Glutamatergic neuron (in vitro differentiated cells): ENCODE measurements around the gene PIK3R6. TPM values are rescaled to one million over a fixed set of nuclear protein-coding genes. Genes with fewer than 3 reads are reported as not detected.

Experiments used
- DNase-seq: peaks from one replicate; pipeline ENCODE4 v3.0.0; 2022
- H3K27ac Mint-ChIP-seq: one replicate; pipeline ENCODE4 v1.8.0; 2020; ENCODE audit warnings: mild to moderate bottlenecking, mixed read lengths, inconsistent platforms; ENCODE audit not compliant: unreplicated experiment
- H3K27me3 Mint-ChIP-seq: one replicate; pipeline ENCODE4 v1.8.0; 2020; ENCODE audit warnings: mild to moderate bottlenecking, moderate library complexity, mixed read lengths, inconsistent platforms; ENCODE audit not compliant: unreplicated experiment
- H3K36me3 Mint-ChIP-seq: one replicate; pipeline ENCODE4 v1.8.0; 2020; ENCODE audit warnings: mild to moderate bottlenecking, mixed read lengths, inconsistent platforms; ENCODE audit not compliant: unreplicated experiment
- H3K4me1 Mint-ChIP-seq: one replicate; pipeline ENCODE4 v1.8.0; 2020; ENCODE audit warnings: mild to moderate bottlenecking, low read depth, mixed read lengths, inconsistent platforms; ENCODE audit not compliant: unreplicated experiment
- H3K4me3 Mint-ChIP-seq: one replicate; pipeline ENCODE4 v1.8.0; 2020; ENCODE audit warnings: mild to moderate bottlenecking, mixed read lengths, inconsistent platforms; ENCODE audit not compliant: unreplicated experiment
- H3K9me3 Mint-ChIP-seq: one replicate; pipeline ENCODE4 v1.8.0; 2020; ENCODE audit warnings: mild to moderate bottlenecking, moderate library complexity, mixed read lengths, inconsistent platforms; ENCODE audit not compliant: unreplicated experiment
- total RNA-seq: library from RNA; stranded (reverse); fragmentation: NEBNext Ultra II Directional; extraction: Animal tissue kit (Norgen Biotek cat#: 25700); gene quantifications from one replicate; pipeline ENCODE4 v1.2.1, GENCODE V29; 2021; ENCODE audit not compliant: unreplicated experiment
- TF ChIP-seq, protein P1 (sequence below): fragments of 200-600 bp; sonication (generic); IDR thresholded peaks from one replicate; pipeline ENCODE4 v1.5.0; 2021; ENCODE audit not compliant: partially characterized antibody, unreplicated experiment

PIK3R6 gene
- total RNA-seq, 1 donor from 2014 or later = not detected

DNA sequence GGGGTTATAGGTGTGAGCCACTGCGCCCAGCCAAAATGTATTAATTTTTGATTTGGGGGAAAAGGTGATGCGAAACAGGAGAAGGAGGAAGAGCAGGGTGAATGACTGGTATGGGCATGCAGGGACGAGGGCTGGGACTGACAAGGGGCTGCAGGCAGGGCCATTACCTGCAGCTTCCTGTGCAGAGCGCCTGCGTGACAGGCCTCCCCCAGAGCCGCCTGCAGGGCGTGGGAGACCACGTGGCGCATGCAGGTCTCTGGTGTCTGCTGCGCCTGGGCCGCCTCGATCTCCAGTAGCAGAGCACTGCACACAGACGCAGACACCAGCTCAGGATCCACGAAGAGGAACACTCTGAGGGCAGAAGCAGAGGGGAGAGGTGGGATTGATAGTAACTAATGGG lies 32.4 kb downstream of the PIK3R6 start:
- Mint-ChIP-seq H3K27ac (no peak overlapping the region), H3K27me3 (peaks cover 2% of the 10 kb centered on the region), H3K36me3 (no peaks in the 10 kb centered on the region), H3K4me3 (no peak overlapping the region), H3K9me3 (peaks cover 8% of the 10 kb centered on the region), H3K4me1 (no peaks in the 10 kb centered on the region)
- TF ChIP-seq, protein P1, sequence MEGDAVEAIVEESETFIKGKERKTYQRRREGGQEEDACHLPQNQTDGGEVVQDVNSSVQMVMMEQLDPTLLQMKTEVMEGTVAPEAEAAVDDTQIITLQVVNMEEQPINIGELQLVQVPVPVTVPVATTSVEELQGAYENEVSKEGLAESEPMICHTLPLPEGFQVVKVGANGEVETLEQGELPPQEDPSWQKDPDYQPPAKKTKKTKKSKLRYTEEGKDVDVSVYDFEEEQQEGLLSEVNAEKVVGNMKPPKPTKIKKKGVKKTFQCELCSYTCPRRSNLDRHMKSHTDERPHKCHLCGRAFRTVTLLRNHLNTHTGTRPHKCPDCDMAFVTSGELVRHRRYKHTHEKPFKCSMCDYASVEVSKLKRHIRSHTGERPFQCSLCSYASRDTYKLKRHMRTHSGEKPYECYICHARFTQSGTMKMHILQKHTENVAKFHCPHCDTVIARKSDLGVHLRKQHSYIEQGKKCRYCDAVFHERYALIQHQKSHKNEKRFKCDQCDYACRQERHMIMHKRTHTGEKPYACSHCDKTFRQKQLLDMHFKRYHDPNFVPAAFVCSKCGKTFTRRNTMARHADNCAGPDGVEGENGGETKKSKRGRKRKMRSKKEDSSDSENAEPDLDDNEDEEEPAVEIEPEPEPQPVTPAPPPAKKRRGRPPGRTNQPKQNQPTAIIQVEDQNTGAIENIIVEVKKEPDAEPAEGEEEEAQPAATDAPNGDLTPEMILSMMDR = no peak
- no peak for DNase-seq

DNA sequence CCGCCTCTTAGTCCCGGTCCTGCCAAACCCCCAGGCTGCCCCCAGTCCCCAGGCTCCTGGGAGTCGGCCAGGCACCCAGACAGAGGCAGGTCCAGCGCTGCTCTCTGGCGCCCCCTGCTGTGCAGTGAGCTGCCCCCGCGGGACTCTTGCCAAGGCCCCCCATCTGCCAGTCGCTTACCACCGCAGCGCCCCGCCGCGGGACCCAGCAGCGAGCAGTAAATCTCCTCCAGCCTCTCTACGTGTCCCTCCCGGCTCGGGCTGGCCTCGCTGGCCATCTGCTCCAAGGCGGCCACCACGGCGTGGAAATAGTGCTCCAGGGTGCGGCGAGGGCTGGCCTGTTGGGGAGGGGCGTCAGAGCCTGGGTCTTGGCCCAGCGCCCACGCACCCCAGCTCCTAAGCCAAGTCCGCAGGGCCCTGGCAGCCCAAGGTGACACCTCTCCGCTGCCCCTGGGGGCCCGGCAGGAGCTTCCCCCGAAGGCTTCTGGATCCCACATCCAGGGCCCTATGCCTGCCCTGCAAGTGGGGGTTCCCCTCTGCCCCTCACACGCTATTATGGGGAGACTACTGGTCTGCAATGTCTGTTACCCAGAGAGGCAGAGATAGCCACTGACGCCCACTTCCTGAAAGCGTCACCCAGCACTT lies 34.6 kb downstream of the PIK3R6 start:
- TF ChIP-seq, protein P1 = peak; percentile 67
- no peaks in the 10 kb centered on the region for H3K36me3 Mint-ChIP-seq
- peaks cover 2% of the 10 kb centered on the region for H3K27me3 Mint-ChIP-seq
- peaks cover 10% of the 10 kb centered on the region for H3K9me3 Mint-ChIP-seq
- no peak overlapping the region for H3K4me3 Mint-ChIP-seq
- peak; percentile 51 for DNase-seq
- H3K4me1 Mint-ChIP-seq = no peaks in the 10 kb centered on the region
- no peak overlapping the region for H3K27ac Mint-ChIP-seq

DNA sequence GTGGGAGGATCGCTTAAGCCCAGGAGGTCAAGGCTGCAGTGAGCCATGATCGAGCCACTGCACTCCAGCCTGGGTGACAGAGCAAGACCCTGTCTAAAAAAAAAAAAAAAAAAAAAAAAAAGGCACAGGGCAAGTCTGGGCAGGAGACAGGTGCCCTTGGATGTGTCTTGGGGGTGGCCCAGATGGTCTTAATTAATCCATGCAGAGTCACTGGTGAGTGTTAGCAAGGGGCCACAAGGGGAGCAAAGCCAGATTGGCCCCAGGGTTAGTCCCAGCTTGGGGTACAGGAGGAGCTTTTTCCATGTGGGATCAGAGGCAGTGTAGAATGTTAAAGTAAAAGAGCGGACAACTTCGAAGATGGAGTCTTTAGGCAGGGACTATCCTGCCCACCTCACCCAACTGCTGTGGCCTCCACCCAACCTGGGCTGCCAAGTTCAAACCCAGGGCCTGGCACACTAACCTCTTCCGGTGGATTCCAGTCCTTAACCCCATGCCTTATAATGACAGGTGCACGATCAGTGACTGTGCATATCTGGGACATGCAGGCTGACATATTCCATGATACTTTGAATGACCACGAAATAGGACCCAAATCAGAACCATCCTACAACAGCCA lies 36.1 kb downstream of the PIK3R6 start:
- no peaks in the 10 kb centered on the region for H3K4me1 Mint-ChIP-seq
- TF ChIP-seq, protein P1 = no peak
- no peak overlapping the region for H3K27ac Mint-ChIP-seq
- no peaks in the 10 kb centered on the region for H3K36me3 Mint-ChIP-seq
- H3K4me3 Mint-ChIP-seq = no peak overlapping the region
- peaks cover 8% of the 10 kb centered on the region for H3K9me3 Mint-ChIP-seq
- DNase-seq = no peak
- H3K27me3 Mint-ChIP-seq = no peaks in the 10 kb centered on the region

DNA sequence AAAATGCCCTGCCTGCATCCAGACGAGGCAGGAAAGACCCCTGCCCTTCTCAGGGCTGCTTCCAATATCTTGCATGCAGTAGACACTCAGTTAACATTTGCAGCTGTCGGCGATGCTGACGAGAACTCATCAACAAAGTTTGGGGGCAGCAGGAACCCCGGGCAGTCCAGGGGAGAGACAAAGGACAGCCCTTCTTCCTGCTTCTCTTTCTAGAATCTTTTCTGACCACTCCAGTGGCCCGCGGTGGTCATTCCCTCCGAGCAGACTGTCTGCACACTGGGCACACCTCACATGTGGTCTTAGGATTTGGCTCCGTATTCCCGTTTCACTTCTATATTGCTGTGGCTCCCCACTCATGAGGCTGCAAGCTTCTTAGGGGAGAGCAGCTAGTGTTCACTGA lies 37.3 kb downstream of the PIK3R6 start:
- no peak overlapping the region for H3K4me3 Mint-ChIP-seq
- peaks cover 8% of the 10 kb centered on the region for H3K9me3 Mint-ChIP-seq
- DNase-seq = no peak
- no peak overlapping the region for H3K27ac Mint-ChIP-seq
- no peaks in the 10 kb centered on the region for H3K36me3 Mint-ChIP-seq
- H3K4me1 Mint-ChIP-seq = no peaks in the 10 kb centered on the region
- H3K27me3 Mint-ChIP-seq = no peaks in the 10 kb centered on the region
- TF ChIP-seq, protein P1 = no peak
